ENCODE data around the gene KAT6B.
"Not testable (repeated sequence)": the region's sequence is repeated elsewhere in the genome, so short reads cannot be mapped to it uniquely, and the experiment has no call there.

The KAT6B gene

GRCh38 chr10:75037171-75038153, 211.1 kb downstream of the KAT6B start:
- DNase-seq (ENCODE audit: low read depth in 3 of 3), result no peak

- no peak for DNase-seq (ENCODE audit: low read depth in 3 of 3)
Measured at GRCh38 chr10:75038335-75038734, 211.9 kb downstream of the KAT6B start.

- no peak for DNase-seq (ENCODE audit: low read depth in 3 of 3)
Measured at GRCh38 chr10:75040576-75040975, 214.2 kb downstream of the KAT6B start.

DNA sequence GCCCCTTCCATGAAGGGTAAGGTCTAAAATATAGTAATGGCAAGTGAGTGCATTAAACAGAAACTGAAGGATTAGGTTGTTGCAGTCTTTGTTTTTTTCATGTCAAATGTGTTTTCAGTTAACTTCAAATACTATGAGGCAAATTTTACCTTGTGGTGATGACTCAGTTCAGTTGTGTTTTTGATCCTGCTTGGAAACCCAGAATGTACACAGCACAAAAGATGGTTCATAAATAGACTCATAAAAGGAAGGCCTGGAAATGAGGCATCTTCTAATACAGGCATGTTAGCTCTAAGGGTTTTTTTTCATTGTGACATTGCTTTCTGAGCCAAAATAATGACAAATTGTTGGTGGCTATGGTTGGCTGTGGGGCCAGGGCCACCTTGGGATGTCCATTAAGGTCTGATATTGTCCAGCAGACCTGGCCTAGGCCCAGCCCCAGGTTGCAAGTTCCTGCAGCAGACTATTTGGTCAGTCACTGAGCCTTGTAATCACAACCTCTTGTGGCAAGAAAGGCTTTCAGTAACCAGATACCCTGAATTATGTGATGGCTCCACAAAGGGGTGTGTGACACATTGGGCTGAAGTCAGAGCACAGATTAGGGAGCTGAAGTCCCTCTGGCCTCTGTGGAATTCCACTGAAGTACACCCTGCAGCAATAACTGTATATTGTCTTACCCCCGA, 216.0 kb downstream of the KAT6B start:
- DNase-seq (ENCODE audit: low read depth in 3 of 3), result no peak

- DNase-seq (ENCODE audit: low read depth in 3 of 3), result peak in 1 of 3 experiments; percentile 15
Measured at GRCh38 chr10:75043256-75044131, 217.1 kb downstream of the KAT6B start.

- DNase-seq (ENCODE audit: low read depth in 3 of 3), result no peak
Measured at GRCh38 chr10:75048669-75049098, 222.3 kb downstream of the KAT6B start.

GRCh38 chr10:75049316-75050148, 223.1 kb downstream of the KAT6B start:
- no peak for DNase-seq (ENCODE audit: low read depth in 3 of 3)

- no peak for DNase-seq (ENCODE audit: low read depth in 3 of 3)
Measured at GRCh38 chr10:75050149-75050919, 223.9 kb downstream of the KAT6B start.

DNA sequence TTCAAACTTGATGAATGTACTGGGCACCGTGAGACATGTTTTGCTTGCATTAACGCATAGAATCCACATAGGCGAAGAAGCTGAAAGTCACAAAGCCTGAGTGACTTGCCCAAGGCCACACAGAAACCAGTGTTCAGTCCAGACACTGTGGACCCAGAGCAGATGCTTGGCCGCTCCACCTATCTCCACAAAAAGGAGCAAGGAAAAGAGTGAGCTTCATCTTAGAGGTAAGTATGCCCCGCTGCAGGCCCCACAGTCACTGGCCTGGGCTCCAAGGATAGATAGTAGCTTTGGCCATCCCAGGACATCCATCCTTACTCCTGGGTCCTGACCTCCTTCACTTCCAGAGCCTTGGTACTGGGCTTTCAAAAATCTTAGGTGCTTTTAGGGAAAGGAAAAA, 224.9 kb downstream of the KAT6B start:
- DNase-seq (ENCODE audit: low read depth in 3 of 3), result no peak

DNA sequence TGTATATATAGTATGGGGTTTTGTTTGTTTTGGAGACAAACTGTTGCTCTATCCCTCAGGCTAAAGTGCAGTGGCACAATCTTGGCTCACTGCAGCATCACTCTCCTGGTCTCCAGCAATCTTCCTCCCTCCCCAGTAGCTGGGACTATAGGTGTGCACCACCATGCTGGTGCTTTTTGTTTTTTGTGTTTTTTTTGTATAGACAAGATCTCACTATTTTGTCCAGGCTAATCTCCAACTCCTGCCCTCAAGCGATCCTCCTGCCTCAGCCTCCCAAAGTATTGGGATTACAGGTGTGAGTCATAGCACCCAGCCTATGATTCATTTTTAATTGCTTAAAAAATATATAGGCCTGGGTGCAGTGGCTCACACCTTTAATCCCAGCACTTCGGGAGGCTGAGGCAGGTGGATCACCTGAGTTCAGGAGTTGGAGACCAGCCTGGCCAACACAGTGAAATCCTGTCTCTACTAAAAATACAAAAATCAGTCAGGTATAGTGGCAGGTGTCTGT, 229.6 kb downstream of the KAT6B start:
- not testable (repeated sequence) for DNase-seq (ENCODE audit: low read depth in 3 of 3)

DNA sequence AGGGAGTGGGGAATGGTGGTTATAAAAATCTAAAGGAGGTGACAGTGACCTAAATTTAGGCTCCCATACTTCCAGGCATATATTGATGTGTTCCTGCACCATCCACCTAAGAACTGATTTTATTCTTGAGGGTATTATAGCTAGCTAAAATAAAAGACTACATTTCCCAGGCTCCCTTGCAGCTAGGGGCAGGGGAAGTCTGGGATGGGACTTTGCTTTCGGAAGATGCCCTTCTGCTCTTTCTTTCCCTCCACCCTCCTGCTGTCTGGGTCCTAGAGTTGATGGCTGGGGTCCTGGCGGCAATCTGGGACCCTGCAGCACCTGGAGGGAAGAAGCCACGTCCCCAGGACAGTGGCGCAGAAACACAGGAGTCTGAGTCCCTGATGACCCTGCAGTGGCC, 231.3 kb downstream of the KAT6B start:
- DNase-seq (ENCODE audit: low read depth in 3 of 3), result no peak

- no peak for DNase-seq (ENCODE audit: low read depth in 3 of 3)
Measured at GRCh38 chr10:75058161-75058560, 231.8 kb downstream of the KAT6B start.

- no peak for DNase-seq (ENCODE audit: low read depth in 3 of 3)
Measured at GRCh38 chr10:75061709-75062505, 235.5 kb downstream of the KAT6B start.

DNA sequence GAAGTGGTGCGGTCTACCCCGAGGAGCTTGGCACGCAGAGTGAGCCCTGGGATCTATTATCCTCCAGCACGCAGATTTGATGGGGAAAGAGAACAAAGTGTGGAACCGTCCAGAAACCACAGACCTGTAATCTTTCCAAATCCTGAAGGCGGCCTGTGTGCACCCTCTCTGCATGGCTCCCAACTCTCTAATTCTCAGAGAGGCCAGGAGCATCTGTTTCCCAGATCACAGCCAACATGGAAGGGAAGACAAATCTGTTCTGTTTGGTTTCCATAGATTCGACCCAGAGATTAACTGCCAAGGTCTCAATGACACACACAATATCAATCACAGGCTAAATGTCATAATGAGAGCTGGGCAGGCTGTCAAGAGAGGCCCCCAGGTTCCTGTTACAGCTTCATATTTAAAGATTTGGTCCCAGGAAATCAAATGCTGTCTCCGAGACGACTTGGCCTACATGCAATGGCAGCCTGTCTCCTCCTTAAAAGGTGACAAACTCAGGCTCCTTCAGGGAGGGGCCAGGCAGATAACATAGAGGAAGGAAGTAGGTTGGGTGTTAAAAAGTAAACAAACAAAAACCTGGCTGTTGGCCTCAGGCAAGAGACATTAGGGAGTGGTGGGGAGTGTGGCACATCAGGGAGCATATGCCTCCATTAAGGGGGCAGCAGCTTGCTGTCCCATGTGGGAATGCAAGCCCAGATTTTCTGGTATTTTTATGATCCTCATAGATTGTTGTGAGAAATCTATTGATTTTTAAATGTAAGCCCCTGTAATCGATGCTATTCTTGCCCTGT, 236.3 kb downstream of the KAT6B start:
- DNase-seq (ENCODE audit: low read depth in 3 of 3), result no peak

GRCh38 chr10:75063461-75064230, 237.2 kb downstream of the KAT6B start:
- no peak for DNase-seq (ENCODE audit: low read depth in 3 of 3)

DNA sequence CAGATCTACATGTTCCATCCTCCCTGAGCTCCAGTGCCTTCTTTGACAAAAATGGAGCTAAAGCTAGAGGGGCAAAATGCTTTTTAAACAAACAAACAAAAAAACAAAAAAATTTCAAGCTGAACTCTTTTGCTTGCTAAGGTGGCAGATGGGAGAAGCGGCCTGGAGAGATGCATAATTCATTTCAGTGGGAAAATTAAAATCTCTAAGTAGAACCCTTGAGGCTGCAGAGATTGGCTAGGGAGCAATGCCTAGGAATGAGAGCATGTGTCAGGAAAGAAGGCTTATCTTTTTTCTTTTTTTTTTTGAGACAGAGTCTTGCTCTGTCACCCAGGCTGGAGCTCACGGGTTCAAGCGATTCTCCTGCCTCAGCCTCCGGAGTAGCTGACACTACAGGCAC, 238.7 kb downstream of the KAT6B start:
- no peak for DNase-seq (ENCODE audit: low read depth in 3 of 3)

- DNase-seq (ENCODE audit: low read depth in 3 of 3), result no peak
Measured at GRCh38 chr10:75066271-75066670, 239.9 kb downstream of the KAT6B start.

DNA sequence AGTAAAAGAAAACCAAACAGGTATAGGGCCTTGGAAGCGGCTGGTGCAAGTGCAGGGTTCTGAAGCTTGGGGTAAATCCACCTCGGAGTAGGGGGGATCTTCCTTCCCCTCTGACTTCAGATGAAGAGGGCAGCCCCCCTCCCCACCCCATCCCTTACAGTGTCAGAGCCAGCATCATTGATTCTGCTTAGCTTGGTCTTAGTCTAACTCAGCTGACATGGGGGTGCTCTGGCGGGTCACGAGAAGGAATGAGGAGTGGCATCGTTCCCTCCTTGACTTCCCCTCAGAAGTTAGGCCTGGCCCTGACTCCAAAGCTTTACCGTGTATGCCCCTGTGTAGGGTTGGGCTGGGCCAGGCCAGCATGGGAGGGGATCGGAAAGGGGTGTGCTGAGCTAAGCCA, 240.9 kb downstream of the KAT6B start:
- no peak for DNase-seq (ENCODE audit: low read depth in 3 of 3)

All from stimulated activated CD4-positive, alpha-beta T cell treated with anti-CD3 and anti-CD28 coated beads, TNF-alpha, amount 100 ng/mL, for 4 hours (primary cell).